Cardiac fibroblast (primary cell): ENCODE data around the gene IRF2BPL.

ENCODE experiments used
- DNase-seq, 2 donors: peaks; one replicate each; pipeline versions ENCODE4 v3.0.0 to v3.0.0-alpha.2; 2010; ENCODE audit warnings: low read depth in 2 of 2
- H3K4me3 ChIP-seq, 2 donors: replicated peaks in 1 of 2; 1 replicate in 1 of 2; 2 replicates in 1 of 2; pipeline ENCODE4 v1.5.1; 2011; ENCODE audit warnings: low read depth in 2 of 2, low read length in 2 of 2, mild to moderate bottlenecking in 2 of 2, moderate library complexity in 1 of 2
- CTCF ChIP-seq: IDR thresholded peaks from one replicate; pipeline ENCODE4 v1.5.1; 2011; ENCODE audit warnings: low read depth, mild to moderate bottlenecking, low read length, inconsistent platforms

IRF2BPL gene

GRCh38 chr14:77028384-77029231 lies at the start of gene IRF2BPL:
TSS of gene IRF2BPL (minus strand) at chr14:77028708. CDS start at chr14:77027792, 916 bp downstream.
- no peak for TF ChIP-seq CTCF

GRCh38 chr14:77077040-77077439 lies 48.5 kb upstream of the IRF2BPL start:
- H3K4me3 ChIP-seq = no peak overlapping the region
- no peak for TF ChIP-seq CTCF
- peak in 1 of 2 donors; percentile 46 for DNase-seq

More at GRCh38 chr14:77028384-77029231, at the start of gene IRF2BPL:
- H3K4me3 ChIP-seq = peak within 1 kb of the TSS; percentile 80 to 82
- peak; percentile 98 to 99 for DNase-seq

GRCh38 chr14:77076113-77076631 lies 47.7 kb upstream of the IRF2BPL start:
- DNase-seq = peak; percentile 87 to 97
- no peak for TF ChIP-seq CTCF

DNA sequence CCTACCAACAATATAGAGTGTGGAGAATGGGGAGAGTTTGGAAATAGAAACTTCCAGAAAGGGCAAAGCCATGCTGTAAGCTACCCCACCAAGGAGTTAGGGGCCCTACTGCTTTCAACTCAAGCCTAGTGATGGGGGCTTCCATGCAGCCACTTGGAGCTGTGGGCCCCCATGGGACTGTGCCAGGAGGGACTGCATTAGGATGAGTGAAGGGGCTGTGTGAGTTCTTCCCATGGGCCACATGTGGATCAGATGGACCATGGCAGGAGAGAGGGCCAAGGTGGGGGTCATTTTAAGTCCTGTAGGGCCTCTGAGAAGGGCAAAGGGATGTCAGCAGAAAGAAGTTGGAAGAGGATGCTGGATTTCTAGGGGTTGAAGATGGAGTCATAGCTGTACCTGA lies 46.5 kb upstream of the IRF2BPL start:
- no peak for DNase-seq
- TF ChIP-seq CTCF = no peak
- no peak overlapping the region for H3K4me3 ChIP-seq

More at GRCh38 chr14:77076113-77076631, 47.7 kb upstream of the IRF2BPL start:
- peak overlapping the region; percentile 19 to 21 for H3K4me3 ChIP-seq

GRCh38 chr14:77071938-77072388 lies 43.5 kb upstream of the IRF2BPL start:
- DNase-seq = peak in 1 of 2 donors; percentile 38
- no peak for TF ChIP-seq CTCF
- no peak overlapping the region for H3K4me3 ChIP-seq

DNA sequence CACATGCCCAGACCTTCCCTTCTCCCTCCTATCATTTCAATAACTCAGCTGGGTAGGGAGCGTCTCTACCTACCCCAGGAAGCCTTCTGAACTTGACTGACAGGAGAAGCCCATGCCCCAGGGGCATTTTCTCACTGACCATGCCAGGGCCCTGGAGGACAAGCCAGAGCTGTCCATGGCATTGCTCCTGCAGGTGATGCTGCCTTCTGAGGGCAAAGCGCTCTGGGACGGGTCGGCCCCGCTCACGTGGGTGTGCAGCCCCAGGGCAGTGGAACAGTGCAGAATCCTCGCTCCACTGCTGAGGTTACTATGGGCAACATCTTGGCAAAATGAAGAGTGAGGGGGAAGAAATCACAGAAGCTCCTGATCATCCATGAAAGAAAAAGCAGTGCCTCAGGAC lies 41.0 kb upstream of the IRF2BPL start:
- DNase-seq = no peak
- TF ChIP-seq CTCF = no peak
- H3K4me3 ChIP-seq = no peak overlapping the region
